PC-3 (cell line): ENCODE results near the gene ITGB1.

Experiments used
- CTCF ChIP-seq: fragments of 300-600 bp; sonication (generic); conservative IDR thresholded peaks from 2 replicates; pipeline ENCODE4 v1.5.1; 2017; ENCODE audit warnings: antibody characterized with exemption, low read depth, mild to moderate bottlenecking, low read length
- EZH2 ChIP-seq: fragments of 300-600 bp; sonication (generic); IDR thresholded peaks from one replicate; pipeline ENCODE4 v1.6.1; 2017; ENCODE audit warnings: antibody characterized with exemption, mild to moderate bottlenecking, low read length; ENCODE audit not compliant: unreplicated experiment
- EZH2phosphoT487 ChIP-seq: fragments of 300-600 bp; sonication (generic); IDR thresholded peaks from 2 replicates; pipeline ENCODE4 v1.6.1; 2018; ENCODE audit warnings: mild to moderate bottlenecking, antibody characterized with exemption, low read length, borderline replicate concordance

GRCh38 chr10:32982293-32982709 is 24.3 kb upstream of the ITGB1 start:
- no peak for TF ChIP-seq CTCF
- TF ChIP-seq EZH2 = no peak
- TF ChIP-seq EZH2phosphoT487 = no peak
